GM23248 (cell line): ENCODE results near the gene STAT6. TPM values are rescaled to one million over a fixed set of nuclear protein-coding genes. Genes with fewer than 3 reads are reported as not detected.
"Not testable (repeated sequence)": the region's sequence is repeated elsewhere in the genome, so short reads cannot be mapped to it uniquely, and the experiment has no call there.

Source experiments
- DNase-seq: peaks from one replicate; pipeline ENCODE4 v3.0.0-alpha.2; 2015
- H2AFZ ChIP-seq: fragments of 200-600 bp; sonication (generic); 2 replicates; pipeline ENCODE4 v1.6.1; 2016; ENCODE audit warnings: antibody characterized with exemption
- H3F3A ChIP-seq: fragments of 200-600 bp; sonication (generic); 2 replicates; pipeline ENCODE4 v1.6.1; 2016; ENCODE audit warnings: mild to moderate bottlenecking, antibody characterized with exemption, mixed run types; ENCODE audit not compliant: insufficient read depth
- H3K27ac ChIP-seq: fragments of 200-600 bp; sonication (generic); 2 replicates; pipeline ENCODE4 v1.5.1; 2016; ENCODE audit warnings: mild to moderate bottlenecking
- H3K27me3 ChIP-seq: fragments of 200-600 bp; sonication (generic); replicated peaks from 2 replicates; pipeline ENCODE4 v1.6.1; 2016; ENCODE audit warnings: mild to moderate bottlenecking; ENCODE audit not compliant: insufficient read depth
- H3K36me3 ChIP-seq: fragments of 200-600 bp; sonication (generic); 2 replicates; pipeline ENCODE4 v1.6.1; 2016; ENCODE audit warnings: low read depth, mild to moderate bottlenecking
- H3K4me1 ChIP-seq: fragments of 200-600 bp; sonication (generic); 2 replicates; pipeline ENCODE4 v1.6.1; 2016; ENCODE audit warnings: mild to moderate bottlenecking; ENCODE audit not compliant: insufficient read depth
- H3K4me2 ChIP-seq: fragments of 200-600 bp; sonication (generic); one replicate; pipeline ENCODE4 v1.6.1; 2016; ENCODE audit warnings: mild to moderate bottlenecking; ENCODE audit not compliant: unreplicated experiment
- H3K4me3 ChIP-seq: fragments of 200-600 bp; sonication (generic); 2 replicates; pipeline ENCODE4 v1.5.1; 2016; ENCODE audit warnings: mild to moderate bottlenecking
- H3K79me2 ChIP-seq: fragments of 200-600 bp; sonication (generic); 2 replicates; pipeline ENCODE4 v1.6.1; 2016; ENCODE audit warnings: mild to moderate bottlenecking; ENCODE audit not compliant: insufficient read depth
- H3K9ac ChIP-seq: fragments of 200-600 bp; sonication (generic); 2 replicates; pipeline ENCODE4 v1.6.1; 2016; ENCODE audit warnings: mild to moderate bottlenecking
- H3K9me2 ChIP-seq: fragments of 200-600 bp; sonication (generic); 2 replicates; pipeline ENCODE4 v1.6.1; 2016; ENCODE audit warnings: mixed run types, mild to moderate bottlenecking, moderate library complexity; ENCODE audit not compliant: insufficient read depth
- H3K9me3 ChIP-seq: fragments of 200-600 bp; sonication (generic); one replicate; pipeline ENCODE4 v1.6.1; 2017; ENCODE audit warnings: low read depth
- H4K20me1 ChIP-seq: fragments of 200-600 bp; sonication (generic); 2 replicates; pipeline ENCODE4 v1.6.0; 2016; ENCODE audit not compliant: insufficient read depth
- EZH2 ChIP-seq: fragments of 200-600 bp; sonication (generic); IDR thresholded peaks from 2 replicates; pipeline ENCODE4 v1.6.1; 2018; ENCODE audit warnings: antibody characterized with exemption, mild to moderate bottlenecking; ENCODE audit not compliant: insufficient read depth, poor library complexity, severe bottlenecking
- EZH2phosphoT487 ChIP-seq: fragments of 200-600 bp; sonication (generic); IDR thresholded peaks from 2 replicates; pipeline ENCODE4 v1.6.1; 2018; ENCODE audit warnings: antibody characterized with exemption, moderate library complexity, mild to moderate bottlenecking, low read depth; ENCODE audit not compliant: insufficient read depth
- WGBS, 2 experiments: methylation state at CpG; one replicate each; pipeline ENCODE4 v1.1.6; 2015 to 2017; ENCODE audit warnings: low lambda C conversion rate in 2 of 2, low coverage in 1 of 2; ENCODE audit errors: missing lambda C conversion rate in 2 of 2; 5-methylcytosine and 5-hydroxymethylcytosine counted together
- in situ Hi-C: fragments of 300-500 bp; cut with MboI; formaldehyde crosslinking; loops from 2 replicates; pipeline ENCODE4 v1.15.0; 2020
- polyA plus RNA-seq: library from polyadenylated mRNA; unstranded; fragments of >200 nt; fragmentation: Nextera tagmentation; extraction: Ambion mirVana; gene quantifications from 2 replicates; pipeline ENCODE4 v1.2.1, GENCODE V29; 2016
- total RNA-seq: library from RNA; depleted of rRNA; stranded (reverse); fragments of >200 nt; shearing (Covaris generic); gene quantifications from 2 replicates; pipeline ENCODE4 v1.2.3, GENCODE V29; 2014

STAT6 gene
- total and polyA plus RNA-seq, 2 experiments from 2014 or later = 70.7 to 103 TPM

- Histone ChIP-seq H3K36me3 (no peaks in the 10 kb centered on the region), H2AFZ (peak overlapping the region; percentile 78; the same call in 1 of the 2 replicates), H3K9ac (peak overlapping the region; percentile 90; the same call in 1 of the 2 replicates), H3F3A (peaks cover 32% of the 10 kb centered on the region), H3K27ac (peak overlapping the region; percentile 89), H3K9me3 (no peaks in the 10 kb centered on the region), H3K27me3 (no peaks in the 10 kb centered on the region), H3K4me3 (no peak overlapping the region; the same call in 1 of the 2 replicates), H4K20me1 (no peaks in the 10 kb centered on the region), H3K79me2 (peaks cover 31% of the 10 kb centered on the region), H3K4me1 (peaks cover 17% of the 10 kb centered on the region), H3K9me2 (no peaks in the 10 kb centered on the region), H3K4me2 (peak overlapping the region; percentile 88)
- TF ChIP-seq EZH2phosphoT487 = no peak
- no peak for TF ChIP-seq EZH2
- in situ Hi-C loops = no loop called here
- DNase-seq = no peak
- WGBS, 2 experiments = 50 to 56% methylated on average over 7 of the region's 7 CpGs
Measured at GRCh38 chr12:57126561-57126960, 15.4 kb upstream of the STAT6 start.

- DNase-seq = no peak
- Histone ChIP-seq H3F3A (peaks cover 27% of the 10 kb centered on the region), H4K20me1 (no peaks in the 10 kb centered on the region), H3K9me2 (no peaks in the 10 kb centered on the region), H3K79me2 (peaks cover 26% of the 10 kb centered on the region), H3K27ac (no peak overlapping the region), H3K4me1 (peaks cover 12% of the 10 kb centered on the region), H3K9ac (no peak overlapping the region), H3K9me3 (no peaks in the 10 kb centered on the region), H3K27me3 (no peaks in the 10 kb centered on the region), H3K4me2 (no peak overlapping the region), H3K4me3 (no peak overlapping the region), H2AFZ (no peak overlapping the region), H3K36me3 (no peaks in the 10 kb centered on the region)
- TF ChIP-seq EZH2phosphoT487 (no peak), EZH2 (no peak)
- in situ Hi-C loops = no loop called here
- WGBS, 2 experiments = 93 to 97% methylated on average over 11 of the region's 11 CpGs
Measured at GRCh38 chr12:57126061-57126460, 14.9 kb upstream of the STAT6 start.

DNA sequence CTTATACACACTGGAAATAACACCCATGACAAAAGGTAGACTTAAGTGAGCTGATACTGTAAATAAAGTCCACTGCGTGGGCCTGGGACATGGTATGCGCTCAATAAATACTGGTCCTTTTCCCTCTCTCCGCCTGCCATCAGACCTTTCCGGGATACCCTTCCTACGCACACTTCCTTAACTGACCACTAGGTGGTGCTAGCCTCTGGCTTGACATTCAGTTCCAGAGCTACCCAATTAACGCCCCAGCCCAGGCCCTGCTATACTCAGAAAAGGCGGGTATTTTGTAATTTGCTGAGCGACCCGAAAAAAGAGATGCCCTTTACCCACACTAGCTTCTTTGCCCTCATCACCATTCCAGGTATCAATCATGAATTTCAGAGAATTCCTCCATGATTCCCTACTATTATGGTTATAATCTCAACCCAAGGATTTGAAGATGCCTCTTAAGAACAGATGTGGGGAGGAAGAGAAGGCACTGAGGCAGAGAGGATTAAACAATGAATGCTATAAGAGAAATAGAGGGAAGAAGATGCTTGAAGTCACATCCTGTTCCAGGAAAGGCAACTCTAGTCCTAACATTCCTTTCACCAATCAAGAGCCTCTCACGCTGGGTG, 13.2 kb upstream of the STAT6 start:
- peaks cover 9% of the 10 kb centered on the region for H3K79me2 ChIP-seq
- H3K27me3 ChIP-seq = no peaks in the 10 kb centered on the region
- peaks cover 12% of the 10 kb centered on the region for H3K4me1 ChIP-seq
- no peak overlapping the region for H3K4me3 ChIP-seq
- TF ChIP-seq EZH2 = no peak
- TF ChIP-seq EZH2phosphoT487 = no peak
- H3K4me2 ChIP-seq = no peak overlapping the region
- no peaks in the 10 kb centered on the region for H4K20me1 ChIP-seq
- DNase-seq = peak; percentile 79
- peaks cover 15% of the 10 kb centered on the region for H3F3A ChIP-seq
- H3K9me3 ChIP-seq = no peaks in the 10 kb centered on the region
- no peak overlapping the region for H3K9ac ChIP-seq
- H3K9me2 ChIP-seq = no peaks in the 10 kb centered on the region
- H3K27ac ChIP-seq = no peak overlapping the region
- H2AFZ ChIP-seq = no peak overlapping the region
- in situ Hi-C loops = loop anchor here (5.0 kb wide), 1 partner anchor 53 kb away; no protein-coding TSS in a partner anchor
- no peaks in the 10 kb centered on the region for H3K36me3 ChIP-seq
- WGBS, 2 experiments = 10 to 13% methylated on average over 10 of the region's 10 CpGs

- no peak overlapping the region for H2AFZ ChIP-seq
- H3K4me1 ChIP-seq = peaks cover 18% of the 10 kb centered on the region
- H4K20me1 ChIP-seq = no peaks in the 10 kb centered on the region
- 50 to 53% methylated on average over 2 of the region's 2 CpGs for WGBS, 2 experiments
- no peaks in the 10 kb centered on the region for H3K9me2 ChIP-seq
- no peak for TF ChIP-seq EZH2
- TF ChIP-seq EZH2phosphoT487 = no peak
- in situ Hi-C loops = loop anchor here (5.0 kb wide), 1 partner anchor 53 kb away; no protein-coding TSS in a partner anchor
- no peaks in the 10 kb centered on the region for H3K27me3 ChIP-seq
- H3K79me2 ChIP-seq = peaks cover 4% of the 10 kb centered on the region
- no peak for DNase-seq
- no peaks in the 10 kb centered on the region for H3K36me3 ChIP-seq
- H3K27ac ChIP-seq = no peak overlapping the region
- peaks cover 21% of the 10 kb centered on the region for H3F3A ChIP-seq
- H3K9ac ChIP-seq = no peak overlapping the region
- no peak overlapping the region for H3K4me3 ChIP-seq
- no peaks in the 10 kb centered on the region for H3K9me3 ChIP-seq
- H3K4me2 ChIP-seq = no peak overlapping the region
Measured at GRCh38 chr12:57123813-57124212, 12.7 kb upstream of the STAT6 start.

GRCh38 chr12:57120718-57121117, 9.6 kb upstream of the STAT6 start:
- not testable (repeated sequence) for H3K9ac ChIP-seq, H3K27ac ChIP-seq, H3K9me2 ChIP-seq, H3K4me3 ChIP-seq, H3K79me2 ChIP-seq, H2AFZ ChIP-seq, H4K20me1 ChIP-seq, H3K4me2 ChIP-seq, H3K9me3 ChIP-seq, DNase-seq, H3K36me3 ChIP-seq, H3K27me3 ChIP-seq
- peaks cover 21% of the 10 kb centered on the region for H3F3A ChIP-seq
- H3K4me1 ChIP-seq = peaks cover 16% of the 10 kb centered on the region
- in situ Hi-C loops = loop anchor here (5.0 kb wide), 1 partner anchor 57 kb away; no protein-coding TSS in a partner anchor
- 91 to 93% methylated on average over 11 of the region's 11 CpGs for WGBS, 2 experiments
